ENCODE results near the gene ZNF436.

GRCh38 chr1:23392125-23392855 is 22.7 kb upstream of the ZNF436 start:
- TF ChIP-seq MLX (CRISPR knock-in tag; conservative IDR thresholded peaks at IDR 0.05), result no peak
- no peak for TF ChIP-seq MAFK (IDR thresholded peaks at IDR 0.05; ENCODE audit: low read length)
- no peak for TF ChIP-seq SP1 (CRISPR knock-in tag; IDR thresholded peaks at IDR 0.05)
- TF ChIP-seq NCOR1 (IDR thresholded peaks at IDR 0.05), result no peak
- no peak for TF ChIP-seq EZH2 (IDR thresholded peaks at IDR 0.05; ENCODE audit: borderline replicate concordance, low read depth, low read length)
- TF ChIP-seq CUX1 (CRISPR knock-in tag; IDR thresholded peaks at IDR 0.05), result no peak
- no peak for TF ChIP-seq ZNF274 (IDR thresholded peaks at IDR 0.05; ENCODE audit: borderline replicate concordance, low read depth, low read length)
- TF ChIP-seq MAX (CRISPR knock-in tag; IDR thresholded peaks at IDR 0.05), result no peak
- no peak for TF ChIP-seq TARDBP (IDR thresholded peaks at IDR 0.05)
